ENCODE results near the gene DPH3. TPM values are rescaled to one million over a fixed set of nuclear protein-coding genes. Genes with fewer than 3 reads are reported as not detected.

Gene DPH3
- total and polyA plus RNA-seq, 2 donors: 20.0 to 20.9 TPM

DNA sequence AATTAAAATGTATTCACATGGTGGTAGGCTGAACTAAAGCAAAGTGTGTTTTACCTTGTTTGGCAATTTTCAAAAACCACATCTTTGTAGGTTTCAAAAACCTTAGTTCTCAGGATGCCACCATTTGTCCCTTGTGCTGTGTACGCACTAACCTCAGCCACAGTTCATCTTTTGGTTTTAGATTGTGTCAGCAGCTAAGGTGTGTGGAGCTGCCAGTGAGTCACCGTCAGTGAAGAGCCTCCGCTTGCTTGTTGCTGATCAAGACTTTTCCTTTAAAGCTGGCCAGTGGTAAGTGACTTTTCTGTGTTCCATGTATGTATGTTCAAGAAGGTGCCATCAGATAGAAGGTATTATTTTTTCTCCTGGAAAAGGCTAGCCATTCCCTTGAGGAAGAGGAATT lies 21.4 kb upstream of the DPH3 start:
- H3K4me1 ChIP-seq (ENCODE audit: insufficient read depth): no peaks in the 10 kb centered on the region
- H3K36me3 ChIP-seq (ENCODE audit: insufficient read depth): peaks cover 1% of the 10 kb centered on the region
- WGBS: 91% methylated on average over 3 of the region's 3 CpGs
- no peak for DNase-seq (ENCODE audit: extremely low spot score)
- no peak overlapping the region for H3K4me3 ChIP-seq (ENCODE audit: low read depth, low read length)
- no peak overlapping the region for H3K27ac ChIP-seq (ENCODE audit: low read depth)

DNA sequence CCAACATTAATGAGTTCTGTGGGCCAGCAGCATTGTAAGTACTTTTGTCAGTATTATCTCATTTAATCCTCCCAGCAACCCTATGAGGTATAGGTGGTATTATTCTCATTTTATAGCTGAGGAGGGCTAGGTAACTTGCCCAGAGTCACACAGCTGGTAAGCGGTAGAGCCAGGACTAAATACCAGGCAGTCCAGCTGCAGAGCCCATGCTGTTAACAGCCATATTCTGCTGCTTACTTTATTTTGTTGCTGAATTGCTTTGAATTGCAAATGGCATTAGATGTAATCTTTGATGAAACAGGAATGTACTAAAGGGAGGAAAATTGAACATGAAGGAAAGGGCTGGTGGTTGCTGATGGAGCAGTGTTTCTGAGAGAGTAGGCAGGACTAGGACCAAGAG lies 19.9 kb upstream of the DPH3 start:
- 95% methylated on average over 1 of the region's 1 CpG for WGBS
- H3K27ac ChIP-seq (ENCODE audit: low read depth): no peak overlapping the region
- no peak for DNase-seq (ENCODE audit: extremely low spot score)
- peaks cover 1% of the 10 kb centered on the region for H3K36me3 ChIP-seq (ENCODE audit: insufficient read depth)
- no peak overlapping the region for H3K4me3 ChIP-seq (ENCODE audit: low read depth, low read length)
- H3K4me1 ChIP-seq (ENCODE audit: insufficient read depth): no peaks in the 10 kb centered on the region

DNA sequence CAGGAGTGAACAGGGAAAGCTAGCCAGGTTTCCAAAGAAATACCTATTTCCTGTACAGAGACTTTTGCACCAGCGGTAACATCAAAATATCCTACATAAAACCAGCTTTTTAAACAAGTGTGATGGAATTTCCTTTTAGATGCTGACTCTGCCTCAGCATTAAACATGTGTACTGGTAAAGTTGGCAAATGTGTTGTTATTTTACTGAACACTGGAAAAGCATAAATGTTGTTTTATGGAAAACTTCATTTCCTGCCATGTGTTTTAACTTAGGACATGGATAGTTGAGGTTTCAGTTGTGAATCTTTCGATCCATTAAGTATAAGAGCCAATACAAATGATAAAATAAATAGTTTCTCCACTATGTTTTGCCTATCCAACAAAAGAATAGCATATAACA lies 15.9 kb upstream of the DPH3 start:
- no peak overlapping the region for H3K4me3 ChIP-seq (ENCODE audit: low read depth, low read length)
- peaks cover 4% of the 10 kb centered on the region for H3K36me3 ChIP-seq (ENCODE audit: insufficient read depth)
- WGBS: 83% methylated on average over 2 of the region's 2 CpGs
- no peak for DNase-seq (ENCODE audit: extremely low spot score)
- H3K27ac ChIP-seq (ENCODE audit: low read depth): no peak overlapping the region
- H3K4me1 ChIP-seq (ENCODE audit: insufficient read depth): no peaks in the 10 kb centered on the region

DNA sequence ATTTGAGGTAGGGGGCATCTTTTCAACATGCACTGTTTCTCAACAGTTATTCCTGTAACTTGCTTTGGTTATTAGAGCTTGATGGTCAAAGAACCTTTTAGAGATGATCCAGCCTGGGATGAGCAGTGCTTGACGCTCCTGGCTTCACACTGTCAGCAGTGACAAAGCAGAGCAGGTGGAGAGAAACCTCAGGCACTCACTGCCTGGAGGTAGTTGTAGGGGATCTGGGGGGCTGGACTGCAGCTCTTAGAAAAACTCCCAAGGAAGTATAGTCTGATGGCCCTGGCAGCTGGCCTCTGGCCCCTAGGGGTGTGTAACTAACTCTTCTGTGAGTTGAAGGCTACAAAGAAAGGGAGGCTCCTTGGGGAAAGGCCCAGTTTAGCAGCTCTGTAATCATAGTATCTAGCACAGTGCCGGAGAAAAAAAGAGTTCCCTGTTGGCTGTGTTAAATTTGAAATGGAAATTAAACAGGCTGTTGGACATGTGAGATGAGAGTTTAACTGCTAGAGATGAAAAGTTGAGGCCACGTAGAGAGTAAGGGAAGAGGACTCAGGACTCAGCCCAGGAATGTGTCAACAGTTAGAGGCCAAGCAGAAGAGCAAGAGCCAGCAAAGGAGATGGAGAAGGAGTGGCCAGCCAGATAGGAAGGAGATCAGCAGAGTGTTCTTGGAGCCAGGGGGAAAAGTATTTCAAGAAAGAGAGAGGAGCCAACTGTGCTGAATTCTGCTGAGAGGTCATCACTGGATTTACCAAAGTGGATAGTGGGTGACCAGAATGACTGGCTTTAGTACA lies 14.5 kb upstream of the DPH3 start:
- Histone ChIP-seq H3K4me3 (ENCODE audit: low read depth, low read length) (no peak overlapping the region), H3K36me3 (ENCODE audit: insufficient read depth) (peaks cover 4% of the 10 kb centered on the region), H3K27ac (ENCODE audit: low read depth) (no peak overlapping the region), H3K4me1 (ENCODE audit: insufficient read depth) (no peaks in the 10 kb centered on the region)
- no peak for DNase-seq (ENCODE audit: extremely low spot score)
- 54% methylated on average over 3 of the region's 3 CpGs for WGBS

DNA sequence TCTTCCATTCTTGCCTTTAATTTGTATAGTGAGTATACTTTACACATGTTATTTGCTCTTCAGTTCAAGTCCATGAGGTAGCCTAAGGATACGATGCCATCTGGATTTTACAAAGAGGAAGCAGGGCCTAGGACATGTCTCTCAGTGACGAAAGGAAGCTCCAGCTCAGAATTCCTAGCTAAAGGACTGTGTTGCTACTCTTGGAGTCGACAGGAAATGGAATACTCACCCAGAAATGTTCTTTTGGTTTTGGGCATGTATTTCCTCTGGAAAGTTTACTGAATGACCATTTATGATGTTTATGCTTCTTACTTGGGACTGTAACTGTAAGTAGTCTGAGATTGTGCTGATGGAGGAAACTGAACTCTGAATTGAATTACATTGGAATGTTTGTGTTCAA lies 12.7 kb upstream of the DPH3 start:
- no peak for DNase-seq (ENCODE audit: extremely low spot score)
- 78% methylated on average over 3 of the region's 3 CpGs for WGBS
- H3K36me3 ChIP-seq (ENCODE audit: insufficient read depth): peaks cover 6% of the 10 kb centered on the region
- H3K4me3 ChIP-seq (ENCODE audit: low read depth, low read length): no peak overlapping the region
- H3K27ac ChIP-seq (ENCODE audit: low read depth): no peak overlapping the region
- no peaks in the 10 kb centered on the region for H3K4me1 ChIP-seq (ENCODE audit: insufficient read depth)

DNA sequence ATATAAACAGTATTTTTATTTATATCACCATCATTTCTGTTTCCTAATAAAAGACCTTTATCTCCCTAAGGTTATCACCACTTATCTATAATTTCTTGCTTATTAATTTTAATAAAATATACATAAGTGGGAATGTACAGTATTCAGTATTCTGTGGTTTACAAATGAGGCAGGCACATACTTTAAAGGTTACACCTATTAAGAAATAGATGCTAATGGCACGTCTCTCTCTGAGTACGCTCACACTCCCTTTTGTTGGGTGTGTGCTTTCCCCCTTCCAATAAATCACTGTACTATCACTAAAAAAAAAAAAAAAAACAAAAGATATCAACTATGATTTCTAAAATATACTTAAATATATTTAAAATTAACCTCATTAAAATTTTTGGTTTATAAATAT lies 9.1 kb upstream of the DPH3 start:
- H3K4me3 ChIP-seq (ENCODE audit: low read depth, low read length): no peak overlapping the region
- H3K27ac ChIP-seq (ENCODE audit: low read depth): no peak overlapping the region
- 97% methylated on average over 2 of the region's 2 CpGs for WGBS
- H3K36me3 ChIP-seq (ENCODE audit: insufficient read depth): peaks cover 6% of the 10 kb centered on the region
- no peaks in the 10 kb centered on the region for H3K4me1 ChIP-seq (ENCODE audit: insufficient read depth)
- no peak for DNase-seq (ENCODE audit: extremely low spot score)

DNA sequence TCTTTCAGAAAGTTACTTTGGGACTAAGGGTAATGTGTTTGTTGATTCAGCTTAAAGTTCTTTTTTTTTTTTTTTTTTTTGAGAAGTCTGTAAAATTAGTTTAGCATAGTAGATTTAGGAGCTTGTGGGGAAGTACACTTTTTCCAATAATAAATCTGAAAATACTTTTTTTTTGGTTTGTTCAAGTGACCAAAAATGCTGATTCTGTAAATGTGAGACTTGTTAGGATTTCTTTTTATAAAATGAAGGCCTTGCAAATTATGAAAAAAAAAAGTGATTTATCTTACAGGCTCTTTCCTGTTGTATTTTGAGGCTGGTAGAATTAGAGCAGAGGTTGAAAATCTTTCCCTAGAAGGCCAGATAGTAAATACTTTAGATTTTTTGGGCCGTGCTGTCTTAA lies 7.8 kb upstream of the DPH3 start:
- H3K36me3 ChIP-seq (ENCODE audit: insufficient read depth): peaks cover 4% of the 10 kb centered on the region
- 67% methylated on average over 1 of the region's 1 CpG for WGBS
- H3K27ac ChIP-seq (ENCODE audit: low read depth): no peak overlapping the region
- H3K4me3 ChIP-seq (ENCODE audit: low read depth, low read length): no peak overlapping the region
- no peak for DNase-seq (ENCODE audit: extremely low spot score)
- H3K4me1 ChIP-seq (ENCODE audit: insufficient read depth): no peaks in the 10 kb centered on the region

DNA sequence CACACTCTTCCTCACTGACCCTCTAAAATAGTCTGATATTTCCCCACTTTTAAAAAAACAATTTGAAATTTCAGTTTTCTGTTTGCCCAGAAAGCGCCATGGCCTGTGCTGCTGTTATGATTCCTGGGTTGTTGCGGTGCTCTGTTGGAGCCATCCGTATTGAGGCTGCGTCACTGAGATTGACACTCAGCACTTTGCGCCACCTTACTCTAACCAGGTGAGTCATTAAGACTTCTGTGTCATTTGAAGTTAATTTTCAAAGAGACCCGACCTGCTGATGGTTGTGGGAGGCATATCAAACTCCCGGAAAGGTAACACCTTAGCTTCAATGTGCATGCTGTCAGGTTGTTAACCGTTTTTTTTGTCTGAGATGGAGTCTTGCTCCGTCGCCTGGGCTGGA lies 6.1 kb upstream of the DPH3 start:
- H3K4me1 ChIP-seq (ENCODE audit: insufficient read depth): peaks cover 2% of the 10 kb centered on the region
- 96% methylated on average over 10 of the region's 10 CpGs for WGBS
- H3K4me3 ChIP-seq (ENCODE audit: low read depth, low read length): no peak overlapping the region
- no peak overlapping the region for H3K27ac ChIP-seq (ENCODE audit: low read depth)
- peaks cover 4% of the 10 kb centered on the region for H3K36me3 ChIP-seq (ENCODE audit: insufficient read depth)
- no peak for DNase-seq (ENCODE audit: extremely low spot score)

DNA sequence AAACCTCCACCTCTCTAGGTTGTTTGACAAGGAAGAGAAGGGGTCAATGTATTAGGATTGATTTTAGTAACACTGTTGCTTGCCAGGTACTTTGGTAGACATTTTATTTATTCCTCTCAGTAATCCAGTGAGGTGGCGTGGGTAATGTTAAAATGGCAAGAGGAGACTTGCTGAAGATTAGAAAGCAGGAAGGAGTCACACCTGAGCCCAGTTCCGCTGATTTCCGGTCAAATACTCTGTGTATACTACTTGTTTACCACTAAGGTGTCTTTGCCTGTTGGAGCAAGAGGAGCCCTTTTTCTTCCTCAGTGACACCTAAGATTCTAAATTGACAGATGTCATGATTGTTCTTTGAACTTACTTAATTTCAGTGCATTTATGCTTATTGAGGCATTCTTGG lies 2.0 kb upstream of the DPH3 start:
- no peak for DNase-seq (ENCODE audit: extremely low spot score)
- Histone ChIP-seq H3K4me3 (ENCODE audit: low read depth, low read length) (no peak overlapping the region), H3K36me3 (ENCODE audit: insufficient read depth) (no peaks in the 10 kb centered on the region), H3K4me1 (ENCODE audit: insufficient read depth) (peaks cover 2% of the 10 kb centered on the region), H3K27ac (ENCODE audit: low read depth) (no peak overlapping the region)
- 81% methylated on average over 3 of the region's 3 CpGs for WGBS

DNA sequence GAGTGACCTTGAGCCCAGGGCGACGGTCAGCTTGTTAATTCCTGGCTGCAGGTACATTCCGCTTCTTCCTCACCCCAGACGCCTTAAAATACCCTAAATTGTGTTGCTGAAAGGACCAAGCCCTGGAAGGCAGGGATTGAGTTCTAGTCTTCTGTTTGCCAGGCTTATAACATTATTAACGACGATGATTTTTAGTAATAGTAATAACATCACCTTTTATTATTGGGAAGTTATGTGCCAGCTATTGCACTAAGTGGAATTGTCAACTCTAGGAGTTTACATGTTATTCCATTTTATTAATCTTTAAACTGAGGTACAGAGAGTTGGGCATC lies 678 bp upstream of the DPH3 start:
- peaks cover 2% of the 10 kb centered on the region for H3K4me1 ChIP-seq (ENCODE audit: insufficient read depth)
- no peaks in the 10 kb centered on the region for H3K36me3 ChIP-seq (ENCODE audit: insufficient read depth)
- H3K4me3 ChIP-seq (ENCODE audit: low read depth, low read length): peak overlapping the region; percentile 67
- H3K27ac ChIP-seq (ENCODE audit: low read depth): peak overlapping the region; percentile 85
- no peak for DNase-seq (ENCODE audit: extremely low spot score)
- under 1% methylated on average over 6 of the region's 6 CpGs for WGBS

DNA sequence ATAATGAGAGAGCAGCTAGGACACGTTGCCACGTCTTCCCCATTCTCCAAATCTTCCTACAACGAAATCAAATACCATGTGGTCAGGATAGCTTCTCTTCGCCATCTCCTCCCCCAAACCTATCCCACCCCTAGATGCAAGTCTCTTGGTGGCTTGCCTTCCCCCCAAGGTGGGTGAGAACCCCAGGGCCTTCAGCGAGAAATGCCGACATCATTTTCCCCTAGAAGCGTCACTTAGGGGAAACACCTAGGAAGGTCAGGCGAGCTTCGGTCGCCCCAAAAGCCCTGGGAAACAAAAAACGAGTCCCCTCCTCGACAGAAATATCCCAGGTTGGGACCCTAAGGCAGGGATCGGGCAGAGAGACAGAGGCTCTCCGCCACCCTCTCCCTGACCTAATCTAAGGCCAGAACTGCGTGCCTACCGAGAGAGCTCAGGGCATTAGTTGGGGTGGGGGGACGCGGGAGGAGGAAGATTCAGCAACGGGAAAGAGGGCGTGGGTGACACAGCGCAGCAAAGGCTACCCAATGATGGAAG lies 502 bp downstream of the DPH3 start:
- WGBS: under 1% methylated on average over 21 of the region's 21 CpGs
- Histone ChIP-seq H3K36me3 (ENCODE audit: insufficient read depth) (no peaks in the 10 kb centered on the region), H3K4me3 (ENCODE audit: low read depth, low read length) (peak overlapping the region; percentile 67), H3K4me1 (ENCODE audit: insufficient read depth) (peaks cover 2% of the 10 kb centered on the region), H3K27ac (ENCODE audit: low read depth) (peak overlapping the region; percentile 61)
- no peak for DNase-seq (ENCODE audit: extremely low spot score)

DNA sequence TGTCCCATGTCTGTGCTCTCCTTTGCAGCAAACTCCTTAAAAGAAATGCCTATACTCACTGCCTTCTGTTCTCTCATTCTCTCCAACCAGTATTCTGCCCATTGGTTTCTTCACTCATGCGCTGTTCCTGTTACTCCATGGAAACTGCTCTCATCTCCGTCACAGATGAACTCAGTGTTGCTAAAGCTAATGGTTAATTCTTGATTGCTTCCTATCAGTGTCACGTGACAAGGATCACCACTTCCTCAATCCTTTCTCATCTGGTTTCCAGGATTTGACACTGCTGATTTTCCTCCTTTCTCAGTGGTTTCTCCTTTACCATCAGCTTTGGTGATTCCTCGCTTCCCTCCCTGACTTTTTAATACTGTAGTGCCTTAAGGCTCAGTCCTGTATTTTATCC lies 2.6 kb downstream of the DPH3 start:
- Histone ChIP-seq H3K4me3 (ENCODE audit: low read depth, low read length) (no peak overlapping the region), H3K36me3 (ENCODE audit: insufficient read depth) (no peaks in the 10 kb centered on the region), H3K27ac (ENCODE audit: low read depth) (no peak overlapping the region), H3K4me1 (ENCODE audit: insufficient read depth) (peaks cover 2% of the 10 kb centered on the region)
- DNase-seq (ENCODE audit: extremely low spot score): no peak
- 73% methylated on average over 4 of the region's 4 CpGs for WGBS

DNA sequence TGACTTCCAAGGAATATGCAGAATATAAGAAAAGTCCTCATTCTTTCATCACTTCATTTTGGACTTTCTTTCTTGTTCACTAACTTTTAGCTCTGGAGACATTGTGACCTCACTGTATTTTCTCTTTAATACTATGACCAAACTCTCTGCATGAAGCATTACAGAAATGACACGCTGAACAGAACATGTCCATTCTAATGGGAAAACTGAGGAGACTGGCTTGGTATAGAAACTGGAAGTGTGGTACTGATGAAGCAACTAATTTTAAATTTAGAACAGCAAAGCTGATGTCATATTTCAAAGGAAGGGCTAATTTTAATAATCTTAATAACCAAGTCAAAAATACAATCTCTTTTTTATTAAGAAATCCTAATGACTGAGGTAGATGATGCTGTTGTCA lies 4.7 kb downstream of the DPH3 start:
- Histone ChIP-seq H3K36me3 (ENCODE audit: insufficient read depth) (no peaks in the 10 kb centered on the region), H3K4me3 (ENCODE audit: low read depth, low read length) (no peak overlapping the region), H3K4me1 (ENCODE audit: insufficient read depth) (no peaks in the 10 kb centered on the region), H3K27ac (ENCODE audit: low read depth) (no peak overlapping the region)
- WGBS: 95% methylated on average over 1 of the region's 1 CpG
- DNase-seq (ENCODE audit: extremely low spot score): no peak

DNA sequence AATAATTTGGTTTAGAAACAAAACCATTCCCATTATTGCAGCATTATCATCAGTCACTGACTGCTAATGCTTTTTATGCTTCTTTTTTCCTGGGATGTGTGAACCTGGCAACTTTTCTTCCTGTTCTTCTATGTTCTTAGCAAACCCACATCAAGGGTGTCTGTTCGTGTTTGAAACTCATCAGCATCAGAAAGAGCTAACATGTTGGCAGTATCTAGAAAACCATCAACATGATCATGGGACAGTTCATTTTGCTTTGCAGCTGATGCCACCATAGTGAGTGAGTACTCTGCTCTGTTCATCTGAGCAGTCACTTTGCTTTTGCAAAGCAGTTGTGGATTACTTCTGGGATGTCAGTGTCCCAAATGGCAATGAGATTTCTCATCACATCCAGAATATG lies 5.9 kb downstream of the DPH3 start:
- no peak for DNase-seq (ENCODE audit: extremely low spot score)
- Histone ChIP-seq H3K27ac (ENCODE audit: low read depth) (no peak overlapping the region), H3K4me3 (ENCODE audit: low read depth, low read length) (no peak overlapping the region), H3K4me1 (ENCODE audit: insufficient read depth) (no peaks in the 10 kb centered on the region), H3K36me3 (ENCODE audit: insufficient read depth) (no peaks in the 10 kb centered on the region)
- 90% methylated on average over 1 of the region's 1 CpG for WGBS

DNA sequence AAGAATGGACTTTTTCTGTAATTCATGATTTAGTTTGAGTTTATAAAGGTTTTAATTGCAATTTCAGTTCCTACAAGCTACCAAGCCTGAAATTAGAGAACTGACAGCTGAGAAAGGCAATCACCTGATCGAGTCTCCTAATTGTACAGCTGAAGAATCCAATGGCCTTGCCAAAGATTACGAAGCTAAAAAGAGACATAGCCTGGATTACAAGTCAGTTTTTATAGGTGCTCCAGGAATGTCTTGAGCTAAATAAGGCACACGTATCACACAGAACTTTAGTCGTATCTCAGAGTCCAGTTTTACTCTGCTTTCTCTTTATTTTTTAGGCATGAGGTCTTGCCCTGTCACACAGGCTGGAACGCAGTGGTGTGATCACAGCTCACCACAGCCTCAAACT lies 6.6 kb downstream of the DPH3 start:
- no peak for DNase-seq (ENCODE audit: extremely low spot score)
- H3K27ac ChIP-seq (ENCODE audit: low read depth): no peak overlapping the region
- no peaks in the 10 kb centered on the region for H3K4me1 ChIP-seq (ENCODE audit: insufficient read depth)
- WGBS: 61% methylated on average over 5 of the region's 5 CpGs
- H3K36me3 ChIP-seq (ENCODE audit: insufficient read depth): no peaks in the 10 kb centered on the region
- no peak overlapping the region for H3K4me3 ChIP-seq (ENCODE audit: low read depth, low read length)
